ENCODE results near the gene FCHO2.
"Not testable (repeated sequence)": the region's sequence is repeated elsewhere in the genome, so short reads cannot be mapped to it uniquely, and the experiment has no call there.

Gene FCHO2

GRCh38 chr5:72959257-72959656, 3.4 kb downstream of the FCHO2 start:
- no peak for DNase-seq (ENCODE audit: low read depth)
- no peak overlapping the region for H3K4me3 ChIP-seq (ENCODE audit: low read depth, low read length)
- no peak for TF ChIP-seq MYC (IDR thresholded peaks at IDR 0.05; ENCODE audit: low read depth, low read length)
- no peak for TF ChIP-seq POLR2A (IDR thresholded peaks at IDR 0.05; ENCODE audit: extremely low read depth, insufficient read length)
- TF ChIP-seq CTCF (IDR thresholded peaks at IDR 0.05; ENCODE audit: low read depth, low read length), result no peak
- TF ChIP-seq MAX (IDR thresholded peaks at IDR 0.05; ENCODE audit: low read depth, low read length), result no peak

- DNase-seq (ENCODE audit: low read depth); H3K4me3 ChIP-seq (ENCODE audit: low read depth, low read length): not testable (repeated sequence)
These were observed 18.6 kb downstream of the FCHO2 start for GRCh38 chr5:72974481-72974880.

- H3K4me3 ChIP-seq (ENCODE audit: low read depth, low read length); DNase-seq (ENCODE audit: low read depth): not testable (repeated sequence)
These were observed 21.0 kb downstream of the FCHO2 start for GRCh38 chr5:72976810-72977209.

- DNase-seq (ENCODE audit: low read depth), result no peak
- no peak for TF ChIP-seq MYC (IDR thresholded peaks at IDR 0.05; ENCODE audit: low read depth, low read length)
- H3K4me3 ChIP-seq (ENCODE audit: low read depth, low read length), result no peak overlapping the region
These were observed 29.9 kb downstream of the FCHO2 start for GRCh38 chr5:72985719-72986118.

GRCh38 chr5:72988769-72989168, 32.9 kb downstream of the FCHO2 start:
- TF ChIP-seq MYC (IDR thresholded peaks at IDR 0.05; ENCODE audit: low read depth, low read length) (no peak), POLR2A (IDR thresholded peaks at IDR 0.05; ENCODE audit: extremely low read depth, insufficient read length) (no peak), MAX (IDR thresholded peaks at IDR 0.05; ENCODE audit: low read depth, low read length) (no peak), CTCF (IDR thresholded peaks at IDR 0.05; ENCODE audit: low read depth, low read length) (no peak)
- DNase-seq (ENCODE audit: low read depth), result no peak

GRCh38 chr5:72991394-72991793, 35.6 kb downstream of the FCHO2 start:
- no peak for DNase-seq (ENCODE audit: low read depth)
- H3K4me3 ChIP-seq (ENCODE audit: low read depth, low read length), result no peak overlapping the region
- TF ChIP-seq MAX (IDR thresholded peaks at IDR 0.05; ENCODE audit: low read depth, low read length) (no peak), MYC (IDR thresholded peaks at IDR 0.05; ENCODE audit: low read depth, low read length) (no peak), CTCF (IDR thresholded peaks at IDR 0.05; ENCODE audit: low read depth, low read length) (no peak), POLR2A (IDR thresholded peaks at IDR 0.05; ENCODE audit: extremely low read depth, insufficient read length) (no peak)

More at GRCh38 chr5:72988769-72989168, 32.9 kb downstream of the FCHO2 start:
- H3K4me3 ChIP-seq (ENCODE audit: low read depth, low read length), result no peak overlapping the region

- DNase-seq (ENCODE audit: low read depth), result no peak
- TF ChIP-seq CTCF (IDR thresholded peaks at IDR 0.05; ENCODE audit: low read depth, low read length), result no peak
- TF ChIP-seq MYC (IDR thresholded peaks at IDR 0.05; ENCODE audit: low read depth, low read length), result no peak
- no peak for TF ChIP-seq MAX (IDR thresholded peaks at IDR 0.05; ENCODE audit: low read depth, low read length)
- TF ChIP-seq POLR2A (IDR thresholded peaks at IDR 0.05; ENCODE audit: extremely low read depth, insufficient read length), result no peak
- no peak overlapping the region for H3K4me3 ChIP-seq (ENCODE audit: low read depth, low read length)
These were observed 38.7 kb downstream of the FCHO2 start for GRCh38 chr5:72994578-72994977.

GRCh38 chr5:72996632-72997031, 40.8 kb downstream of the FCHO2 start:
- no peak for DNase-seq (ENCODE audit: low read depth)
- TF ChIP-seq POLR2A (IDR thresholded peaks at IDR 0.05; ENCODE audit: extremely low read depth, insufficient read length) (no peak), MAX (IDR thresholded peaks at IDR 0.05; ENCODE audit: low read depth, low read length) (no peak), CTCF (IDR thresholded peaks at IDR 0.05; ENCODE audit: low read depth, low read length) (no peak), MYC (IDR thresholded peaks at IDR 0.05; ENCODE audit: low read depth, low read length) (no peak)
- H3K4me3 ChIP-seq (ENCODE audit: low read depth, low read length), result no peak overlapping the region
